GM12878 (cell line): Measurements from ENCODE around the gene UTP25. TPM values are rescaled to one million over a fixed set of nuclear protein-coding genes. Genes with fewer than 3 reads are reported as not detected.
A peak's percentile ranks its signal among the peaks of the same experiment; 100 is the strongest.

Experiments
- ATAC-seq: fragments of 200-7000 bp; cut with Tn5 transposase; 3 replicates; pipeline ENCODE4 v1.9.1; 2020; ENCODE audit warnings: mild to moderate bottlenecking, moderate library complexity
- BruUV-seq: library from RNA; stranded (reverse); fragments of 400-500 nt; replicated peaks from 2 replicates; lab custom pipeline; 2021; lab: Mats Ljungman, UMichigan
- CTCF ChIA-PET: fragments of 300-600 bp; sonication (Branson Sonifier 250); formaldehyde crosslinking; extraction: SDS; loops from one replicate; lab custom pipeline; 2021; ENCODE audit warnings: inconsistent platforms; lab: Yijun Ruan, JAX
- POLR2A ChIA-PET: fragments of 350-600 bp; formaldehyde crosslinking; extraction: SDS; loops from one replicate; lab custom pipeline; 2021; ENCODE audit warnings: inconsistent platforms; lab: Charles Lee
- RAD21 ChIA-PET: fragments of 300-600 bp; sonication (Branson Sonifier 250); formaldehyde crosslinking; loops from one replicate; lab custom pipeline; 2023; ENCODE audit warnings: antibody characterized with exemption; ENCODE audit not compliant: unreplicated experiment; lab: Charles Lee
- SMC1A ChIA-PET: fragments of 300-600 bp; sonication (Branson Sonifier 250); formaldehyde crosslinking; loops from one replicate; lab custom pipeline; 2023; ENCODE audit not compliant: unreplicated experiment, uncharacterized antibody; lab: Charles Lee
- DNase-seq: peaks from one replicate; pipeline ENCODE4 v3.0.0-alpha.2; 2011; ENCODE audit warnings: low read depth, low spot score
- FAIRE-seq: peaks from 3 replicates; lab custom pipeline; 2011; peaks lifted over from hg19 to GRCh38; lab: Jason Lieb, UNC
- H2AFZ ChIP-seq: 2 replicates; pipeline ENCODE4 v1.6.0; 2011; ENCODE audit warnings: low read depth, low read length, control low read depth; ENCODE audit not compliant: control insufficient read depth
- H3K27ac ChIP-seq: 2 replicates; pipeline ENCODE4 v1.5.1; 2011; ENCODE audit warnings: control low read depth; ENCODE audit not compliant: control insufficient read depth, insufficient read depth
- H3K27me3 ChIP-seq, 2 experiments: replicated peaks in 1 of 2; 2 replicates each; pipeline versions ENCODE4 v1.6.0 to v1.6.1; 2011; ENCODE audit warnings: low read length in 1 of 2; ENCODE audit not compliant: control insufficient read depth in 2 of 2, insufficient read depth in 2 of 2
- H3K36me3 ChIP-seq, 2 experiments: 2 replicates each; pipeline ENCODE4 v1.5.1; 2011; ENCODE audit warnings: low read length in 1 of 2; ENCODE audit not compliant: control insufficient read depth in 2 of 2, insufficient read depth in 2 of 2
- H3K4me1 ChIP-seq: 2 replicates; pipeline ENCODE4 v1.6.1; 2011; ENCODE audit warnings: mild to moderate bottlenecking, low read length, moderate library complexity, mixed read lengths; ENCODE audit not compliant: control insufficient read depth, insufficient read depth
- H3K4me2 ChIP-seq: 2 replicates; pipeline ENCODE4 v1.6.0; 2011; ENCODE audit warnings: control low read depth; ENCODE audit not compliant: control insufficient read depth, insufficient read depth
- H3K4me3 ChIP-seq: fragments of 200-600 bp; sonication (generic); 2 replicates; pipeline ENCODE4 v1.5.1; 2016
- H3K79me2 ChIP-seq: 2 replicates; pipeline ENCODE4 v1.6.0; 2011; ENCODE audit warnings: low read length; ENCODE audit not compliant: control insufficient read depth, insufficient read depth
- H3K9ac ChIP-seq: 2 replicates; pipeline ENCODE4 v1.8.0; 2011; ENCODE audit warnings: low read length, control low read depth, mixed read lengths; ENCODE audit not compliant: control insufficient read depth, insufficient read depth
- H3K9me3 ChIP-seq: replicated peaks from 3 replicates; pipeline ENCODE4 v1.5.1; 2011; ENCODE audit warnings: mild to moderate bottlenecking, low read length; ENCODE audit not compliant: control insufficient read depth, insufficient read depth
- H4K20me1 ChIP-seq: 2 replicates; pipeline ENCODE4 v1.6.0; 2011; ENCODE audit not compliant: control insufficient read depth, insufficient read depth
- CBX3 ChIP-seq: fragments of 200-600 bp; sonication (generic); IDR thresholded peaks from 2 replicates; pipeline ENCODE4 v1.6.1; 2016; ENCODE audit warnings: low read depth, borderline replicate concordance
- EGR1 ChIP-seq, 2 experiments: IDR thresholded peaks; 1 replicate in 1 of 2; 2 replicates in 1 of 2; pipeline ENCODE4 v1.6.1; 2011 to 2012; ENCODE audit warnings: low read depth in 2 of 2, low read length in 2 of 2, borderline replicate concordance in 1 of 2, mild to moderate bottlenecking in 1 of 2, moderate library complexity in 1 of 2
- SIX5 ChIP-seq: IDR thresholded peaks from 2 replicates; pipeline ENCODE4 v1.6.1; 2011; ENCODE audit warnings: mild to moderate bottlenecking, low read depth, low read length, moderate library complexity; ENCODE audit not compliant: severe bottlenecking
- WGBS: methylation state at CpG from one replicate; pipeline ENCODE4 v1.1.6; 2016; ENCODE audit warnings: low lambda C conversion rate; ENCODE audit not compliant: insufficient replicate concordance, insufficient coverage; ENCODE audit errors: missing lambda C conversion rate; 5-methylcytosine and 5-hydroxymethylcytosine counted together
- in situ Hi-C: fragments of 300-500 bp; cut with MboI; formaldehyde crosslinking; loops from 9 replicates; pipeline ENCODE4 v1.14.3; 2018; ENCODE audit warnings: mixed read lengths
- intact Hi-C: fragments of 100-400 bp; cut with micrococcal nuclease; formaldehyde crosslinking; loops from one replicate; pipeline ENCODE4 v1.14.2; 2022; ENCODE audit not compliant: unreplicated experiment
- polyA plus RNA-seq, 11 experiments: library from polyadenylated mRNA; depleted of rRNA in 4 of 11; unstranded in 6 of 11; stranded (reverse) in 5 of 11; fragments of >200 nt; fragmentation: Nextera tagmentation in 4 of 11; fragmentation: Illumina TruSeq in 1 of 11; extraction: Ambion mirVana in 4 of 11; extraction: Trizol in 1 of 11; gene quantifications; 1 replicate in 1 of 11; 2 replicates in 10 of 11; pipeline versions ENCODE4 v1.2.1 to v1.2.3, GENCODE V29; 2011 to 2016; ENCODE audit warnings: inconsistent platforms in 2 of 11, missing spikeins in 2 of 11, low read depth in 1 of 11
- total RNA-seq, 4 experiments: library from RNA; depleted of rRNA in 3 of 4; stranded (reverse); fragments of >200 nt in 3 of 4; fragmentation: Illumina TruSeq in 1 of 4; extraction: Trizol in 1 of 4; gene quantifications; 2 replicates each; pipeline versions ENCODE4 v1.2.1 to v1.2.3, GENCODE V29; 2013 to 2021
- TF ChIP-seq, protein P1 (sequence below): fragments of 450-650 bp; formaldehyde crosslinking; IDR thresholded peaks from 2 replicates; pipeline ENCODE4 v1.4.0; 2020; ENCODE audit warnings: mild to moderate bottlenecking, moderate library complexity
- TF ChIP-seq, protein P2 (sequence below): fragments of 450-650 bp; IDR thresholded peaks from 2 replicates; pipeline ENCODE4 v1.6.1; 2017; ENCODE audit warnings: mild to moderate bottlenecking, moderate library complexity

Gene UTP25
- total and polyA plus RNA-seq, 10 of the 15 experiments (the other 5 are each of a cell fraction or from before 2014, with no cell fraction given), result 3.0 to 13.3 (median 8.5) TPM

DNA sequence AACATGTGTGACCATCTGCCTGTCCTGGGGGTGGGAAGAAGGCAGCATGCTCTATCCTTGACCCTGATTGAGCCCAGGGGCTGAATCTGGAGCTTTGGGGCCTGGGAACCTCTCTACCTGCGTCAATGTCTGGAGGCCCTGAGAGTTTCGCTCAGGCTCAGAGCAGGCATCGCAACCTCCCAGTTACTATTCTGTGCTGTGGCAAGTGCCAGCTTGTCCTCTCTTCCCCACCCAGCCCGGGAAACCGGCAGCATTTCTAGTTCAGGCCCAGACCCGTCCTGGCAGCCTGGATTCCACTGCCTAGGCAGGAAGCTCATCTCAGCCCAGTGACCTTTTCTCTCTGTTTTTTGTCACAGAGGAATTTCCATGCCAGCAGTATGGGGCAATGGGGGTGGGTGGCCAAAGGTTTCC, 11.8 kb upstream of the UTP25 start:
- ATAC-seq, result peak; percentile 64
- WGBS, result 38% methylated on average over 6 of the region's 6 CpGs
- FAIRE-seq, result no peak

More for the DNA sequence above, 11.8 kb upstream of the UTP25 start:
- H4K20me1 ChIP-seq, result no peaks in the 10 kb centered on the region
- H3K79me2 ChIP-seq, result no peaks in the 10 kb centered on the region
- in situ Hi-C loops (no loop called here), intact Hi-C loops (no loop called here)
- TF ChIP-seq, protein P1, sequence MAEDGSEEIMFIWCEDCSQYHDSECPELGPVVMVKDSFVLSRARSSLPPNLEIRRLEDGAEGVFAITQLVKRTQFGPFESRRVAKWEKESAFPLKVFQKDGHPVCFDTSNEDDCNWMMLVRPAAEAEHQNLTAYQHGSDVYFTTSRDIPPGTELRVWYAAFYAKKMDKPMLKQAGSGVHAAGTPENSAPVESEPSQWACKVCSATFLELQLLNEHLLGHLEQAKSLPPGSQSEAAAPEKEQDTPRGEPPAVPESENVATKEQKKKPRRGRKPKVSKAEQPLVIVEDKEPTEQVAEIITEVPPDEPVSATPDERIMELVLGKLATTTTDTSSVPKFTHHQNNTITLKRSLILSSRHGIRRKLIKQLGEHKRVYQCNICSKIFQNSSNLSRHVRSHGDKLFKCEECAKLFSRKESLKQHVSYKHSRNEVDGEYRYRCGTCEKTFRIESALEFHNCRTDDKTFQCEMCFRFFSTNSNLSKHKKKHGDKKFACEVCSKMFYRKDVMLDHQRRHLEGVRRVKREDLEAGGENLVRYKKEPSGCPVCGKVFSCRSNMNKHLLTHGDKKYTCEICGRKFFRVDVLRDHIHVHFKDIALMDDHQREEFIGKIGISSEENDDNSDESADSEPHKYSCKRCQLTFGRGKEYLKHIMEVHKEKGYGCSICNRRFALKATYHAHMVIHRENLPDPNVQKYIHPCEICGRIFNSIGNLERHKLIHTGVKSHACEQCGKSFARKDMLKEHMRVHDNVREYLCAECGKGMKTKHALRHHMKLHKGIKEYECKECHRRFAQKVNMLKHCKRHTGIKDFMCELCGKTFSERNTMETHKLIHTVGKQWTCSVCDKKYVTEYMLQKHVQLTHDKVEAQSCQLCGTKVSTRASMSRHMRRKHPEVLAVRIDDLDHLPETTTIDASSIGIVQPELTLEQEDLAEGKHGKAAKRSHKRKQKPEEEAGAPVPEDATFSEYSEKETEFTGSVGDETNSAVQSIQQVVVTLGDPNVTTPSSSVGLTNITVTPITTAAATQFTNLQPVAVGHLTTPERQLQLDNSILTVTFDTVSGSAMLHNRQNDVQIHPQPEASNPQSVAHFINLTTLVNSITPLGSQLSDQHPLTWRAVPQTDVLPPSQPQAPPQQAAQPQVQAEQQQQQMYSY (CRISPR knock-in tag), result no peak
- TF ChIP-seq, protein P2, sequence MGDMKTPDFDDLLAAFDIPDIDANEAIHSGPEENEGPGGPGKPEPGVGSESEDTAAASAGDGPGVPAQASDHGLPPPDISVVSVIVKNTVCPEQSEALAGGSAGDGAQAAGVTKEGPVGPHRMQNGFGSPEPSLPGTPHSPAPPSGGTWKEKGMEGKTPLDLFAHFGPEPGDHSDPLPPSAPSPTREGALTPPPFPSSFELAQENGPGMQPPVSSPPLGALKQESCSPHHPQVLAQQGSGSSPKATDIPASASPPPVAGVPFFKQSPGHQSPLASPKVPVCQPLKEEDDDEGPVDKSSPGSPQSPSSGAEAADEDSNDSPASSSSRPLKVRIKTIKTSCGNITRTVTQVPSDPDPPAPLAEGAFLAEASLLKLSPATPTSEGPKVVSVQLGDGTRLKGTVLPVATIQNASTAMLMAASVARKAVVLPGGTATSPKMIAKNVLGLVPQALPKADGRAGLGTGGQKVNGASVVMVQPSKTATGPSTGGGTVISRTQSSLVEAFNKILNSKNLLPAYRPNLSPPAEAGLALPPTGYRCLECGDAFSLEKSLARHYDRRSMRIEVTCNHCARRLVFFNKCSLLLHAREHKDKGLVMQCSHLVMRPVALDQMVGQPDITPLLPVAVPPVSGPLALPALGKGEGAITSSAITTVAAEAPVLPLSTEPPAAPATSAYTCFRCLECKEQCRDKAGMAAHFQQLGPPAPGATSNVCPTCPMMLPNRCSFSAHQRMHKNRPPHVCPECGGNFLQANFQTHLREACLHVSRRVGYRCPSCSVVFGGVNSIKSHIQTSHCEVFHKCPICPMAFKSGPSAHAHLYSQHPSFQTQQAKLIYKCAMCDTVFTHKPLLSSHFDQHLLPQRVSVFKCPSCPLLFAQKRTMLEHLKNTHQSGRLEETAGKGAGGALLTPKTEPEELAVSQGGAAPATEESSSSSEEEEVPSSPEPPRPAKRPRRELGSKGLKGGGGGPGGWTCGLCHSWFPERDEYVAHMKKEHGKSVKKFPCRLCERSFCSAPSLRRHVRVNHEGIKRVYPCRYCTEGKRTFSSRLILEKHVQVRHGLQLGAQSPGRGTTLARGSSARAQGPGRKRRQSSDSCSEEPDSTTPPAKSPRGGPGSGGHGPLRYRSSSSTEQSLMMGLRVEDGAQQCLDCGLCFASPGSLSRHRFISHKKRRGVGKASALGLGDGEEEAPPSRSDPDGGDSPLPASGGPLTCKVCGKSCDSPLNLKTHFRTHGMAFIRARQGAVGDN, result 0 out of 2 replicates have a peak, but pooled peaks have one; percentile 41
- no peak for TF ChIP-seq EGR1 (IDR thresholded peaks at IDR 0.05; ENCODE audit: borderline replicate concordance in 1 of 2, low read depth in 2 of 2, low read length in 2 of 2)
- no peak for TF ChIP-seq SIX5
- TF ChIP-seq CBX3, result no peak
- POLR2A ChIA-PET, result interaction anchor here (0.5 to 1.4 kb wide), 6 partner anchors 8 to 48 kb away, joined by 3 to 5 read pairs (median 4); partner anchors contain the start of gene C1orf74
- no peaks in the 10 kb centered on the region; a peak in 1 of 4 replicates for H3K27me3 ChIP-seq
- H3K9me3 ChIP-seq, result no peaks in the 10 kb centered on the region
- no peak overlapping the region; the same call in 1 of the 2 replicates for H2AFZ ChIP-seq
- no peaks in the 10 kb centered on the region for H3K4me1 ChIP-seq
- H3K4me2 ChIP-seq, result no peak overlapping the region
- H3K4me3 ChIP-seq, result no peak overlapping the region
- no peak overlapping the region for H3K27ac ChIP-seq
- SMC1A ChIA-PET, result interaction anchor here (0.7 to 7.0 kb wide), 15 partner anchors 8 to 80 kb away, joined by 3 to 49 read pairs (median 3); partner anchors contain the start of genes TRAF3IP3 and UTP25
- BruUV-seq, result no TSS peak
- no peak overlapping the region for H3K9ac ChIP-seq
- CTCF ChIA-PET, result interaction anchor here (0.7 to 4.7 kb wide), 11 partner anchors 7 to 248 kb away, joined by 3 to 49 read pairs (median 4); partner anchors contain the start of gene UTP25
- H3K36me3 ChIP-seq, result no peaks in the 10 kb centered on the region
- RAD21 ChIA-PET, result interaction anchor here (0.7 to 1.7 kb wide), 9 partner anchors 8 to 216 kb away, joined by 3 to 6 read pairs (median 3); partner anchors contain the start of genes C1orf74 and UTP25
- no peak for DNase-seq
